Gastrocnemius medialis (tissue), 4 donors: ENCODE data around the gene NPBWR2.

Experiments
- CTCF ChIP-seq, 5 experiments: fragments of 450-650 bp in 3 of 5; fragments of 200-600 bp in 2 of 5; sonication (generic) in 2 of 5; IDR thresholded peaks in 4 of 5; conservative IDR thresholded peaks in 1 of 5; 1 replicate in 4 of 5; 2 replicates in 1 of 5; pipeline ENCODE4 v1.5.1; 2016 to 2019; ENCODE audit warnings: antibody characterized with exemption in 5 of 5, mild to moderate bottlenecking in 3 of 5, moderate library complexity in 3 of 5
- POLR2A ChIP-seq, 2 donors: fragments of 450-650 bp; IDR thresholded peaks; one replicate each; pipeline ENCODE4 v1.6.1; 2017; ENCODE audit warnings: antibody characterized with exemption in 2 of 2, mild to moderate bottlenecking in 2 of 2, moderate library complexity in 2 of 2

GRCh38 chr20:64078934-64079272 lies 28.5 kb downstream of the NPBWR2 start:
- TF ChIP-seq CTCF (IDR thresholded peaks at IDR 0.05 in 4 of 5, conservative IDR thresholded peaks at IDR 0.05 in 1 of 5) (no peak), POLR2A (IDR thresholded peaks at IDR 0.05) (no peak)
